Chondrocyte (in vitro differentiated cells): ENCODE data around the gene SHCBP1L. TPM values are rescaled to one million over a fixed set of nuclear protein-coding genes. Genes with fewer than 3 reads are reported as not detected.

Experiments
- DNase-seq: peaks from one replicate; pipeline ENCODE4 v3.0.0; 2021; ENCODE audit warnings: mixed read lengths, low spot score
- H3K27ac Mint-ChIP-seq: one replicate; pipeline ENCODE4 v1.8.0; 2021; ENCODE audit warnings: mild to moderate bottlenecking, moderate library complexity, mixed read lengths; ENCODE audit not compliant: unreplicated experiment
- H3K27me3 Mint-ChIP-seq: 2 replicates; pipeline ENCODE4 v1.8.0; 2021; ENCODE audit warnings: low read depth, mixed read lengths
- H3K36me3 Mint-ChIP-seq: 2 replicates; pipeline ENCODE4 v1.8.0; 2021; ENCODE audit warnings: low read depth, mixed read lengths
- H3K4me1 Mint-ChIP-seq: 2 replicates; pipeline ENCODE4 v1.8.0; 2021; ENCODE audit warnings: low read depth, mild to moderate bottlenecking, mixed read lengths
- H3K4me3 Mint-ChIP-seq: one replicate; pipeline ENCODE4 v1.8.0; 2021; ENCODE audit warnings: mild to moderate bottlenecking, moderate library complexity, mixed read lengths; ENCODE audit not compliant: unreplicated experiment
- H3K9me3 Mint-ChIP-seq: 2 replicates; pipeline ENCODE4 v1.8.0; 2021; ENCODE audit warnings: low read depth, mixed read lengths
- total RNA-seq: library from RNA; stranded (reverse); gene quantifications from 3 replicates; pipeline ENCODE4 v1.2.1, GENCODE V29; 2021
- TF ChIP-seq, protein P1 (sequence below): fragments of 200-600 bp; sonication (generic); IDR thresholded peaks from 2 replicates; pipeline ENCODE4 v1.5.0; 2021; ENCODE audit warnings: antibody characterized with exemption, mild to moderate bottlenecking, moderate library complexity

Gene SHCBP1L
- total RNA-seq, 1 donor from 2014 or later = not detected

DNA sequence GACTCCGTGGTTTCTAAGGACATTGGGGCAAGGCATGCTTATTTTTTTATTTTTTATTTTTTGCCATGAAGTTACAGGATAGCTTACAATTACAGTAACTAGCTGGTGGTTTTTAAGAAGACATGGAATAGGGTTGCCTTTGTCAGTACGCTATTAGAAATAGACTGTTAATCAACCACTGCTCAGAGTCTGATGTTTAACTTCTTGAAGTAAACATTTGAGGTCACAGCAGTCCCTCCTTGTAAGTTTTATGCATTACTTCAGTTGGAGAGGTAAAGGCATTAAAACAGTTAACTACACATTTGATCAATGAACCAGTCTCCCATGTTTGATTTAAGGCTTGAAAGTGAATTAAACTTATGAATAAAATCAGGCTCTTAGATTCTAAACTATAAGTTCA is 19.3 kb upstream of the SHCBP1L start:
- H3K4me3 Mint-ChIP-seq = no peak overlapping the region
- no peaks in the 10 kb centered on the region for H3K27me3 Mint-ChIP-seq
- H3K9me3 Mint-ChIP-seq = no peaks in the 10 kb centered on the region
- no peak for DNase-seq
- no peaks in the 10 kb centered on the region for H3K36me3 Mint-ChIP-seq
- TF ChIP-seq, protein P1, sequence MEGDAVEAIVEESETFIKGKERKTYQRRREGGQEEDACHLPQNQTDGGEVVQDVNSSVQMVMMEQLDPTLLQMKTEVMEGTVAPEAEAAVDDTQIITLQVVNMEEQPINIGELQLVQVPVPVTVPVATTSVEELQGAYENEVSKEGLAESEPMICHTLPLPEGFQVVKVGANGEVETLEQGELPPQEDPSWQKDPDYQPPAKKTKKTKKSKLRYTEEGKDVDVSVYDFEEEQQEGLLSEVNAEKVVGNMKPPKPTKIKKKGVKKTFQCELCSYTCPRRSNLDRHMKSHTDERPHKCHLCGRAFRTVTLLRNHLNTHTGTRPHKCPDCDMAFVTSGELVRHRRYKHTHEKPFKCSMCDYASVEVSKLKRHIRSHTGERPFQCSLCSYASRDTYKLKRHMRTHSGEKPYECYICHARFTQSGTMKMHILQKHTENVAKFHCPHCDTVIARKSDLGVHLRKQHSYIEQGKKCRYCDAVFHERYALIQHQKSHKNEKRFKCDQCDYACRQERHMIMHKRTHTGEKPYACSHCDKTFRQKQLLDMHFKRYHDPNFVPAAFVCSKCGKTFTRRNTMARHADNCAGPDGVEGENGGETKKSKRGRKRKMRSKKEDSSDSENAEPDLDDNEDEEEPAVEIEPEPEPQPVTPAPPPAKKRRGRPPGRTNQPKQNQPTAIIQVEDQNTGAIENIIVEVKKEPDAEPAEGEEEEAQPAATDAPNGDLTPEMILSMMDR = no peak
- H3K4me1 Mint-ChIP-seq = peaks cover 18% of the 10 kb centered on the region
- no peak overlapping the region for H3K27ac Mint-ChIP-seq

DNA sequence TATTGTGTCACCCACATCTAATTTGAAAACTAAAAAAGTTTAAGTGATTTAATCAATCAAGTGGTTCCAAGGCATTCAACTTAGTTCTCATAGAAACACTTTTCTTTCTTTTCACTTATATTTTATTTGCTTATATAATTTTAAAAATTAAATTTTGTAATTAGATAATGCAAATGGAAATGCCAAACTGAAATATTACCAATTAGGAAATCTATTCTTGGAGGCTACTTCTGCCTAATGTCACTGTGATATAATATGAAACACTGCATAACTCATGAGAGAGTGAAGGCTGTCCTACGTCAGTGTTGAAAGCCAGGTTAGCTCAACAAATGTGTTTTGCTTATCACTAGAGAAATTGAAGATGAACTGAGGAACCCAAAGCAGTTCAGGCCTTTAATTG is 18.3 kb upstream of the SHCBP1L start:
- Mint-ChIP-seq H3K4me3 (no peak overlapping the region), H3K9me3 (no peaks in the 10 kb centered on the region), H3K36me3 (no peaks in the 10 kb centered on the region), H3K27ac (no peak overlapping the region), H3K4me1 (peaks cover 18% of the 10 kb centered on the region), H3K27me3 (no peaks in the 10 kb centered on the region)
- TF ChIP-seq, protein P1 = no peak
- DNase-seq = no peak

DNA sequence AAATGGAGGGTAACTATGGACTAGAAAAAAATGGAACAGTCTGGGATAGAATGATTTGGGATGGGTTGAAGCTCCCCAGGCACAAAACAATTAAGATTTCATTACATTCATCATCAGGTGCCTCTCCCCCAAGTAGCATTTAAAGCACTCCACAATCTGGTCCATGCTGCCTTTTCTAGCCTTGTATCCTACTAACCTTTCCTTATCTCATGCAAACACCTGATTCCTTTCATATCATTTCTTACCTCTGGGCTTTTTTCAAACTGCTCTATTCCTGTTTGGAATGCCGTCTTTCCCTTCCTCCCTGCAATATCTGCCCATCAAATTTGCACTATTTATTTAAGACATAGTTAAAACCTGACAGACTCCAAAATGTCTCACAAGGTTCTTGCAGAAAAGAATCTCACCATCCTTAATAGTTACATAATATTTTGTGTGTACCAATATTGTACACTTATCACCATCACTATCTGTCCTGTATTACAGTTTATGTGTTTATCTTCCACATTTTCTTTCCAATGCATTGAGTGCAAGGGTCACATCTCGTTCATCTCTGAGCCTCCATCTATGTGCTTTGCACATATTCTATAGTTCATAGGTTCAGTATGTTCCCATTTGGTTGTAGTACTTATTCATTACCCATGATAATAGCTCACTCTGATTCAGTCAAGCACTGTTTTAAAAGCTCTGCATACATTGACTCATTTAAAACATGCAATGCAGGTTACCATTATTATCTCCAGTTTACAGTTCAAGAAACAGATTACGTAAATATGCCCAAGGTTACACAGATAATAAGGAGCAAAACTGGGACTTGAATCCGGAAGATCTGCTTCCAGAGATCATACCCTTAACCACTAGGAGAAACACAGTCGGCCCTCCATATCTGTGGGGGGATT is 16.1 kb upstream of the SHCBP1L start:
- no peaks in the 10 kb centered on the region for H3K27me3 Mint-ChIP-seq
- peaks cover 13% of the 10 kb centered on the region for H3K4me1 Mint-ChIP-seq
- no peak overlapping the region for H3K27ac Mint-ChIP-seq
- H3K9me3 Mint-ChIP-seq = no peaks in the 10 kb centered on the region
- TF ChIP-seq, protein P1 = no peak
- no peak for DNase-seq
- H3K4me3 Mint-ChIP-seq = no peak overlapping the region
- no peaks in the 10 kb centered on the region for H3K36me3 Mint-ChIP-seq

DNA sequence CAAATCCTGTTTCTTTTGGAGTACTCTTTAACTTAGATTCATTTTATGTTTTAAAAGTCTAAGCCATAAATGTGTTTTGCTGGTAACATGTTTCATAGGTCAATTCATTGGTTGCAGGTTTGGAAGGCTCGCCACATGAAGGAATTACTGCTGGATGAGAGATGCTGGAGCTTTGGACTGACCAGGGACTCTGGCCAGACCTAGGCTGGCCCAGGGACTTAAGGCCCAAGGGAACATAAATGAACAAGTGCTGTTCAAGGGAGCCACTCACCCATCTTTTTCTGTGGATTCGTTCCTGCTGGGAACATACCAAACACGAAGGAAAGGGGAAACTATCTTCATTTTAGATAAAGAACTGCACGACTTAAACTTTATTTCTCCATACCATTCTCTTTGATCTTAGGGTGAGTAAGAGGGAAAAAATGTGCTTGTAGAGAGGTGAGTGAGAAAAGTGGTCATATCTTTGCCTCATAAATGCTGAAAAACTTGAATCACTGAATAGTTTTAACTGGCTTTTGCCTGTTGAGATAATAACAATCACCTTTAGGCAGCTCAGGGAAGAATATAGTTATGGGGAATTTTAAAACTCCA is 15.3 kb upstream of the SHCBP1L start:
- Mint-ChIP-seq H3K36me3 (no peaks in the 10 kb centered on the region), H3K4me3 (no peak overlapping the region), H3K27me3 (no peaks in the 10 kb centered on the region), H3K27ac (no peak overlapping the region), H3K9me3 (no peaks in the 10 kb centered on the region), H3K4me1 (peaks cover 13% of the 10 kb centered on the region)
- DNase-seq = no peak
- TF ChIP-seq, protein P1 = no peak

DNA sequence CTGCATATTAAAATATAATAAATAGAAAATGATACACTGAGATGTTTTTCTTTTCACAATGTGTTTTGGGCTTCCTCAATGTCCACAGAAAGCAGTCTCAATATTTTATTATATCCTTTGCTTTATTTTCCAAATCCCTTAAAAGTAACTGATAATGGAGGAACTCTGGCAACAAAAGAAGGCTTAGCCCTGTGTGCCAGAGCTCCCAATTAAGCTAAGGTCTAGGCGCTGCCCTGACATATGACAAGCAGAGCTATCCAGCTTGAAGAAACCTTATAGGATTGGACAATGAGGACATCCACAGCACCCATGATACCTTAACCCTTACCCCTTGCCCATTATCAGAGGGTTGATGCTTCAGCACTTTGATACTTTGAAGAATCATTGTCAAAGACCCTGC is 12.9 kb upstream of the SHCBP1L start:
- H3K4me3 Mint-ChIP-seq = no peak overlapping the region
- DNase-seq = no peak
- no peak overlapping the region for H3K27ac Mint-ChIP-seq
- H3K36me3 Mint-ChIP-seq = no peaks in the 10 kb centered on the region
- H3K27me3 Mint-ChIP-seq = no peaks in the 10 kb centered on the region
- H3K4me1 Mint-ChIP-seq = peaks cover 22% of the 10 kb centered on the region
- TF ChIP-seq, protein P1 = no peak
- no peaks in the 10 kb centered on the region for H3K9me3 Mint-ChIP-seq
